HepG2 (cell line): ENCODE measurements around the gene C20orf144. TPM values are rescaled to one million over a fixed set of nuclear protein-coding genes. Genes with fewer than 3 reads are reported as not detected.

Source experiments
- AKNA ChIP-seq: sonication (generic); formaldehyde crosslinking; IDR thresholded peaks from 2 replicates; pipeline ENCODE4 v1.4.0; 2020; ENCODE audit warnings: missing genetic modification reagents, borderline replicate concordance
- FOXJ3 ChIP-seq: sonication (generic); formaldehyde crosslinking; IDR thresholded peaks from 2 replicates; pipeline ENCODE4 v1.4.0; 2020; ENCODE audit warnings: missing genetic modification reagents, mild to moderate bottlenecking, borderline replicate concordance
- KLF16 ChIP-seq, 2 experiments: sonication (generic) in 1 of 2; formaldehyde crosslinking in 1 of 2; IDR thresholded peaks; 2 replicates each; pipeline versions ENCODE4 v1.6.1 to v1.8.0; 2016 to 2023; ENCODE audit warnings: missing genetic modification reagents in 2 of 2, missing compliant biosample characterization in 1 of 2
- NR0B2 ChIP-seq: sonication (generic); formaldehyde crosslinking; IDR thresholded peaks from 2 replicates; pipeline ENCODE4 v1.4.0; 2020; ENCODE audit warnings: mild to moderate bottlenecking, missing genetic modification reagents
- POLR2AphosphoS5 ChIP-seq: IDR thresholded peaks from 2 replicates; pipeline ENCODE4 v1.6.1; 2012; ENCODE audit warnings: low read depth, low read length
- SIN3A ChIP-seq: IDR thresholded peaks from 2 replicates; pipeline ENCODE4 v1.6.1; 2011; ENCODE audit warnings: low read depth, mild to moderate bottlenecking, control low read depth, low read length, borderline replicate concordance
- SNAI1 ChIP-seq: sonication (generic); formaldehyde crosslinking; IDR thresholded peaks from 2 replicates; pipeline ENCODE4 v1.5.0; 2020; ENCODE audit warnings: mild to moderate bottlenecking, missing genetic modification reagents, borderline replicate concordance
- ZBTB38 ChIP-seq: sonication (generic); formaldehyde crosslinking; IDR thresholded peaks from 2 replicates; pipeline ENCODE4 v1.5.1; 2020; ENCODE audit warnings: mild to moderate bottlenecking, missing genetic modification reagents
- ZFP90 ChIP-seq: sonication (generic); formaldehyde crosslinking; IDR thresholded peaks from 2 replicates; pipeline ENCODE4 v1.8.0; 2022; ENCODE audit warnings: missing genetic modification reagents, mild to moderate bottlenecking, inconsistent platforms, borderline replicate concordance
- ZNF432 ChIP-seq: sonication (generic); formaldehyde crosslinking; IDR thresholded peaks from 2 replicates; pipeline ENCODE4 v1.5.0; 2020; ENCODE audit warnings: missing genetic modification reagents, mild to moderate bottlenecking, borderline replicate concordance
- ZNF607 ChIP-seq: sonication (generic); formaldehyde crosslinking; IDR thresholded peaks from 2 replicates; pipeline ENCODE4 v1.5.1; 2020; ENCODE audit warnings: missing genetic modification reagents, mild to moderate bottlenecking, borderline replicate concordance
- ZNF768 ChIP-seq: sonication (generic); formaldehyde crosslinking; IDR thresholded peaks from 2 replicates; pipeline ENCODE4 v1.4.0; 2020; ENCODE audit warnings: missing genetic modification reagents
- ZNF816 ChIP-seq: sonication (generic); formaldehyde crosslinking; IDR thresholded peaks from 2 replicates; pipeline ENCODE4 v1.8.0; 2022; ENCODE audit warnings: missing genetic modification reagents, mild to moderate bottlenecking, borderline replicate concordance
- polyA plus RNA-seq, 8 experiments: library from polyadenylated mRNA; depleted of rRNA in 3 of 8; stranded (reverse) in 7 of 8; unstranded in 1 of 8; fragments of >200 nt; fragmentation: Illumina TruSeq in 4 of 8; extraction: Trizol in 4 of 8; gene quantifications; 2 replicates each; pipeline versions ENCODE4 v1.2.1 to v1.2.3, GENCODE V29; 2011 to 2016; ENCODE audit warnings: low read depth in 4 of 8, missing spikeins in 1 of 8, mixed read lengths in 1 of 8; ENCODE audit not compliant: insufficient read depth in 1 of 8
- total RNA-seq, 5 experiments: library from RNA; depleted of rRNA; stranded (reverse); fragments of >200 nt; fragmentation: Illumina TruSeq; extraction: Trizol; gene quantifications; 2 replicates each; pipeline ENCODE4 v1.2.3, GENCODE V29; 2016; ENCODE audit warnings: low read depth in 1 of 5
- TF ChIP-seq, protein P1 (sequence below): sonication (generic); formaldehyde crosslinking; IDR thresholded peaks from 2 replicates; pipeline ENCODE4 v1.4.0; 2020; ENCODE audit warnings: missing genetic modification reagents

The C20orf144 gene
- total and polyA plus RNA-seq, 2 of the 13 experiments (the other 11 are each of a cell fraction or from before 2014, with no cell fraction given) = 0.09 to 0.16 TPM

- TF ChIP-seq, protein P1, sequence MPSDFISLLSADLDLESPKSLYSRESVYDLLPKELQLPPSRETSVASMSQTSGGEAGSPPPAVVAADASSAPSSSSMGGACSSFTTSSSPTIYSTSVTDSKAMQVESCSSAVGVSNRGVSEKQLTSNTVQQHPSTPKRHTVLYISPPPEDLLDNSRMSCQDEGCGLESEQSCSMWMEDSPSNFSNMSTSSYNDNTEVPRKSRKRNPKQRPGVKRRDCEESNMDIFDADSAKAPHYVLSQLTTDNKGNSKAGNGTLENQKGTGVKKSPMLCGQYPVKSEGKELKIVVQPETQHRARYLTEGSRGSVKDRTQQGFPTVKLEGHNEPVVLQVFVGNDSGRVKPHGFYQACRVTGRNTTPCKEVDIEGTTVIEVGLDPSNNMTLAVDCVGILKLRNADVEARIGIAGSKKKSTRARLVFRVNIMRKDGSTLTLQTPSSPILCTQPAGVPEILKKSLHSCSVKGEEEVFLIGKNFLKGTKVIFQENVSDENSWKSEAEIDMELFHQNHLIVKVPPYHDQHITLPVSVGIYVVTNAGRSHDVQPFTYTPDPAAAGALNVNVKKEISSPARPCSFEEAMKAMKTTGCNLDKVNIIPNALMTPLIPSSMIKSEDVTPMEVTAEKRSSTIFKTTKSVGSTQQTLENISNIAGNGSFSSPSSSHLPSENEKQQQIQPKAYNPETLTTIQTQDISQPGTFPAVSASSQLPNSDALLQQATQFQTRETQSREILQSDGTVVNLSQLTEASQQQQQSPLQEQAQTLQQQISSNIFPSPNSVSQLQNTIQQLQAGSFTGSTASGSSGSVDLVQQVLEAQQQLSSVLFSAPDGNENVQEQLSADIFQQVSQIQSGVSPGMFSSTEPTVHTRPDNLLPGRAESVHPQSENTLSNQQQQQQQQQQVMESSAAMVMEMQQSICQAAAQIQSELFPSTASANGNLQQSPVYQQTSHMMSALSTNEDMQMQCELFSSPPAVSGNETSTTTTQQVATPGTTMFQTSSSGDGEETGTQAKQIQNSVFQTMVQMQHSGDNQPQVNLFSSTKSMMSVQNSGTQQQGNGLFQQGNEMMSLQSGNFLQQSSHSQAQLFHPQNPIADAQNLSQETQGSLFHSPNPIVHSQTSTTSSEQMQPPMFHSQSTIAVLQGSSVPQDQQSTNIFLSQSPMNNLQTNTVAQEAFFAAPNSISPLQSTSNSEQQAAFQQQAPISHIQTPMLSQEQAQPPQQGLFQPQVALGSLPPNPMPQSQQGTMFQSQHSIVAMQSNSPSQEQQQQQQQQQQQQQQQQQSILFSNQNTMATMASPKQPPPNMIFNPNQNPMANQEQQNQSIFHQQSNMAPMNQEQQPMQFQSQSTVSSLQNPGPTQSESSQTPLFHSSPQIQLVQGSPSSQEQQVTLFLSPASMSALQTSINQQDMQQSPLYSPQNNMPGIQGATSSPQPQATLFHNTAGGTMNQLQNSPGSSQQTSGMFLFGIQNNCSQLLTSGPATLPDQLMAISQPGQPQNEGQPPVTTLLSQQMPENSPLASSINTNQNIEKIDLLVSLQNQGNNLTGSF = no peak; the same call in 1 of the 2 replicates
- TF ChIP-seq SNAI1 (CRISPR knock-in tag) (no peak; the same call in 1 of the 2 replicates), ZNF607 (CRISPR knock-in tag) (peak; percentile 43; the same call in 1 of the 2 replicates), SIN3A (no peak), POLR2AphosphoS5 (no peak), NR0B2 (CRISPR knock-in tag) (no peak), ZFP90 (no peak), KLF16 (CRISPR knock-in tag; IDR thresholded peaks at IDR 0.05) (peak in 1 of 2 experiments; percentile 50; a peak in 2 of 4 replicates), ZNF816 (CRISPR knock-in tag) (no peak), ZBTB38 (CRISPR knock-in tag) (no peak; the same call in none of the 2 replicates), ZNF768 (CRISPR knock-in tag) (no peak), ZNF432 (CRISPR knock-in tag) (no peak), FOXJ3 (CRISPR knock-in tag) (no peak), AKNA (CRISPR knock-in tag) (no peak)
Measured at GRCh38 chr20:33673410-33674293, 11.5 kb downstream of the C20orf144 start (continued).
